Measurements from ENCODE around the gene LYSMD1. TPM values are rescaled to one million over a fixed set of nuclear protein-coding genes. Genes with fewer than 3 reads are reported as not detected.
"Not testable (repeated sequence)": the region's sequence is repeated elsewhere in the genome, so short reads cannot be mapped to it uniquely, and the experiment has no call there.

The LYSMD1 gene
- total and polyA plus RNA-seq, 2 donors (not counting 1 experiment from before 2014, with no cell fraction given): 4.6 to 9.7 TPM

DNA sequence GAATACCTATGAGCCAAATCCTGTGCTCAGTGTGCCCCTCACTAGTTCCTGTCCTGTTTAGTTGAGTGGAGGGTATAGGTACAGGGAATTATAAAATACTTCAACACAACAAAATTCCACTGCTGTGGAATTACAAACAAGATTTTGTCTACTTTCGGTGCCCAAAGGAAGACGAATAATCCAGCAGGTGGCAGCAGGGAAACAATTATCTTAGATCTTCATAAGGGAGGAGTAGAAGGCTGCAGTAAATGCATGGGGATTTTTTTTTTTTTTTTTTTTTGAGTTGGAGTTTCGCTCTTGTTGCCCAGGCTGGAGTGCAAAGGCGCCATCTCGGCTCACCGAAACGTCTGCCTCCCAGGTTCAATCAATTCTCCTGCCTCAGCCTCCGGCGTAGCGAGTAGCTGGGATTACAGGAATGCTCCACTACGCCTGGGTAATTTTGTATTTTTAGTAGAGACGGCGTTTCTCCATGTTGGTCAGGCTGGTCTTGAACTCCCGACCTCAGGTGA is 30.6 kb upstream of the LYSMD1 start:
- H3K36me3 ChIP-seq (ENCODE audit: control insufficient read depth, insufficient read depth, low read length): no peaks in the 10 kb centered on the region

DNA sequence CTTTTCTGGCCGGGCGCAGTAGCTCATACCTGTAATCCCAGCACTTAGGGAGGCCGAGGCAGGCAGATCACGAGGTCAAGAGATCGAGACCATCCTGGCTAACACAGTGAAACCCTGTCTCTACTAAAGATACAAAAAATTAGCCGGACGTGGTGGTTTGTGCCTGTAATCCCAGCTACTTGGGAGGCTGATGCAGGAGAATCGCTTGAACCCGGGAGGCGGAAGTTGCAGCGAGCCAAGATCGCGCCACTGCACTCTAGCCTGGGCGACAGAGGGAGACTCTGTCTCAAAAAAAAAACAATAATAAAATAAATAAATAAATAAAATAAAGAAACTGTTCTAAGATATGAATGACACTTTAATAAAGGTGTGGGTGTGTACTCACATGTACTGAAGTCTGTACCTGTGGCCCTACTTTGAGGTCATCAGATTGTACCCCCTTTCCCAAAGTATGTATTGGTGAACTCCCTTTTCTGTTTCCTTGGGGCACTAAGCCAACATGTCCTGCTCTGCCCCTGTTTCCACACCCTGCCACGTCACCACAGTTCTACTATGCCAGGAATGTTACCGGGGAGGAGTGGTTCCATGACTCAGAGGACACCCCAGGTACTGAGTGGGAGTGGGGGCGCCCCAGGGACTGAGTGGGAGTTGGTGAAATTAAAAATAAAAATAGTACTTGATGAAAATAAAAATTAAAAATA is 29.3 kb upstream of the LYSMD1 start:
- H3K27me3 ChIP-seq (ENCODE audit: control insufficient read depth, insufficient read depth, low read length); H4K20me1 ChIP-seq (ENCODE audit: control insufficient read depth, extremely low read depth, insufficient read depth, low read length); H3K4me3 ChIP-seq (replicated peaks in 1 of 4; ENCODE audit: control extremely low read depth in 1 of 4, insufficient read depth in 1 of 4, low read depth in 3 of 4, low read length in 4 of 4); H3K9me3 ChIP-seq (ENCODE audit: control insufficient read depth, insufficient read depth, low read depth, low read length); H2AFZ ChIP-seq (ENCODE audit: low read length); H3K4me1 ChIP-seq (ENCODE audit: control insufficient read depth, extremely low read depth, insufficient read depth, low read length); H3K36me3 ChIP-seq (ENCODE audit: control insufficient read depth, insufficient read depth, low read length); H3K9ac ChIP-seq (ENCODE audit: insufficient read depth, low read length); H3K4me2 ChIP-seq (ENCODE audit: extremely low read depth, insufficient read depth, low read length): not testable (repeated sequence)
- Histone ChIP-seq H3K79me2 (ENCODE audit: control insufficient read depth, insufficient read depth, low read length) (peaks cover 16% of the 10 kb centered on the region), H3K27ac (ENCODE audit: insufficient read depth, low read length) (peak overlapping the region; percentile 70)
- peak; percentile 74 to 85 for DNase-seq (ENCODE audit: low read depth in 2 of 2)

More for the DNA sequence above, 30.6 kb upstream of the LYSMD1 start:
- peak; percentile 82 to 89 for DNase-seq (ENCODE audit: low read depth in 2 of 2)
- no peak overlapping the region for H3K9ac ChIP-seq (ENCODE audit: insufficient read depth, low read length)
- H3K4me3 ChIP-seq (replicated peaks in 1 of 4; ENCODE audit: control extremely low read depth in 1 of 4, insufficient read depth in 1 of 4, low read depth in 3 of 4, low read length in 4 of 4): peak overlapping the region in 2 of 4 experiments; percentile 1 to 28
- H3K4me1 ChIP-seq (ENCODE audit: control insufficient read depth, extremely low read depth, insufficient read depth, low read length): peaks cover 5% of the 10 kb centered on the region
- TF ChIP-seq, protein P1, sequence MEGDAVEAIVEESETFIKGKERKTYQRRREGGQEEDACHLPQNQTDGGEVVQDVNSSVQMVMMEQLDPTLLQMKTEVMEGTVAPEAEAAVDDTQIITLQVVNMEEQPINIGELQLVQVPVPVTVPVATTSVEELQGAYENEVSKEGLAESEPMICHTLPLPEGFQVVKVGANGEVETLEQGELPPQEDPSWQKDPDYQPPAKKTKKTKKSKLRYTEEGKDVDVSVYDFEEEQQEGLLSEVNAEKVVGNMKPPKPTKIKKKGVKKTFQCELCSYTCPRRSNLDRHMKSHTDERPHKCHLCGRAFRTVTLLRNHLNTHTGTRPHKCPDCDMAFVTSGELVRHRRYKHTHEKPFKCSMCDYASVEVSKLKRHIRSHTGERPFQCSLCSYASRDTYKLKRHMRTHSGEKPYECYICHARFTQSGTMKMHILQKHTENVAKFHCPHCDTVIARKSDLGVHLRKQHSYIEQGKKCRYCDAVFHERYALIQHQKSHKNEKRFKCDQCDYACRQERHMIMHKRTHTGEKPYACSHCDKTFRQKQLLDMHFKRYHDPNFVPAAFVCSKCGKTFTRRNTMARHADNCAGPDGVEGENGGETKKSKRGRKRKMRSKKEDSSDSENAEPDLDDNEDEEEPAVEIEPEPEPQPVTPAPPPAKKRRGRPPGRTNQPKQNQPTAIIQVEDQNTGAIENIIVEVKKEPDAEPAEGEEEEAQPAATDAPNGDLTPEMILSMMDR (conservative IDR thresholded peaks at IDR 0.05 in 1 of 2, IDR thresholded peaks at IDR 0.05 in 1 of 2; ENCODE audit: low read depth in 1 of 2, low read length in 2 of 2): peak; percentile 60 to 68
- TF ChIP-seq EZH2 (IDR thresholded peaks at IDR 0.05; ENCODE audit: low read length, missing control alignments): no peak
- H3K9me3 ChIP-seq (ENCODE audit: control insufficient read depth, insufficient read depth, low read depth, low read length): no peaks in the 10 kb centered on the region
- H3K27me3 ChIP-seq (ENCODE audit: control insufficient read depth, insufficient read depth, low read length): no peaks in the 10 kb centered on the region
- H3K4me2 ChIP-seq (ENCODE audit: extremely low read depth, insufficient read depth, low read length): peak overlapping the region; percentile 63
- no peak overlapping the region for H2AFZ ChIP-seq (ENCODE audit: low read length)
- H3K79me2 ChIP-seq (ENCODE audit: control insufficient read depth, insufficient read depth, low read length): peaks cover 24% of the 10 kb centered on the region
- H4K20me1 ChIP-seq (ENCODE audit: control insufficient read depth, extremely low read depth, insufficient read depth, low read length): no peaks in the 10 kb centered on the region
- peak overlapping the region; percentile 70 for H3K27ac ChIP-seq (ENCODE audit: insufficient read depth, low read length)

DNA sequence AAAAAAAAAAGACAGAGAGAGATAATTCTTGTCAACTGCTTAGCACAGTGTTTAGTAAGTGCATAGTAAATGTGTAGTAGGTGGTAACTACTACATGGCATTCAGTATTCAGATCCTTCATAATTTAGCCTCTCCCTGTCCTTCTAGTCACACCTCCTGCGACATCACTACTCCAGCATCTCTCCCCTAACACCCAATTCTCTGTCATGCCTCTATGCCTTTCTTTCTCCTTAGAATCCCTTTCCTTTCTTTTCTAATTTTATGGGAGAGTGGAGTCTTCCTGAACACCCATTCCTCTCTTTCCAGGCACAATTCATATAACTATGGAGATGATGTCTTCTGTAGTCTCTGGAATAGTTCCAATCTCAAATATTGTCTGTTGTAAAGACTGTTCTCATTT is 28.2 kb upstream of the LYSMD1 start:
- no peak for DNase-seq (ENCODE audit: low read depth in 2 of 2)
- H3K79me2 ChIP-seq (ENCODE audit: control insufficient read depth, insufficient read depth, low read length): peaks cover 15% of the 10 kb centered on the region
- no peak overlapping the region for H3K27ac ChIP-seq (ENCODE audit: insufficient read depth, low read length)
- no peak overlapping the region for H3K9ac ChIP-seq (ENCODE audit: insufficient read depth, low read length)
- H3K4me2 ChIP-seq (ENCODE audit: extremely low read depth, insufficient read depth, low read length): no peak overlapping the region
- TF ChIP-seq EZH2 (IDR thresholded peaks at IDR 0.05; ENCODE audit: low read length, missing control alignments): no peak
- TF ChIP-seq, protein P1 (conservative IDR thresholded peaks at IDR 0.05 in 1 of 2, IDR thresholded peaks at IDR 0.05 in 1 of 2; ENCODE audit: low read depth in 1 of 2, low read length in 2 of 2): no peak
- peaks cover 7% of the 10 kb centered on the region for H3K4me1 ChIP-seq (ENCODE audit: control insufficient read depth, extremely low read depth, insufficient read depth, low read length)
- H3K36me3 ChIP-seq (ENCODE audit: control insufficient read depth, insufficient read depth, low read length): no peaks in the 10 kb centered on the region
- no peak overlapping the region for H3K4me3 ChIP-seq (replicated peaks in 1 of 4; ENCODE audit: control extremely low read depth in 1 of 4, insufficient read depth in 1 of 4, low read depth in 3 of 4, low read length in 4 of 4)
- no peaks in the 10 kb centered on the region for H3K9me3 ChIP-seq (ENCODE audit: control insufficient read depth, insufficient read depth, low read depth, low read length)
- no peaks in the 10 kb centered on the region for H4K20me1 ChIP-seq (ENCODE audit: control insufficient read depth, extremely low read depth, insufficient read depth, low read length)
- H3K27me3 ChIP-seq (ENCODE audit: control insufficient read depth, insufficient read depth, low read length): no peaks in the 10 kb centered on the region
- no peak overlapping the region for H2AFZ ChIP-seq (ENCODE audit: low read length)

Measured in fibroblast of lung (primary cell).